Epidermal melanocyte (primary cell): ENCODE measurements around the gene FARP1.
"Not testable (repeated sequence)": the region's sequence is repeated elsewhere in the genome, so short reads cannot be mapped to it uniquely, and the experiment has no call there.

ENCODE experiments used
- DNase-seq: peaks from one replicate; pipeline ENCODE4 v3.0.0; 2011; ENCODE audit warnings: low spot score; ENCODE audit not compliant: insufficient read length

The FARP1 gene

GRCh38 chr13:98352226-98352625 lies 209.3 kb downstream of the FARP1 start:
- DNase-seq = no peak

GRCh38 chr13:98353750-98354149 lies 210.9 kb downstream of the FARP1 start:
- no peak for DNase-seq

DNA sequence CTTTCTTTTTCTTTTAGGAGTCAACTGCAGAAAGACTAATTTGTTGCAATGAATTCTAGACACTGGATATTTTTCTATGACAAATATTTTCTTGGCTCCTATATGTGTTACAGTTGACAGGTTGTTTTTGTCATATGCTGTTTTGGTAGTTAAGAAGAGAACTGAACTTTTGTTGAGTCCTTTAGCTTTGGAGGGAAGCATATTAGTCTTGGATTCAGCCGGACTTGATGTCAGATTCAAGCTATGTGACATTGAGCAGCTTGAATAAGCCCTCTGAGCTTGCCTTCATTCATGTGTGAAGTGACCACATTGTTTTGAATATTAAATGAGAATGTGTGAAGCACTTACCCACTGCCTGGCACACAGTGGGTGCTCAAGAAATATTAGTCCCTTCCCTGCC lies 216.0 kb downstream of the FARP1 start:
- no peak for DNase-seq

DNA sequence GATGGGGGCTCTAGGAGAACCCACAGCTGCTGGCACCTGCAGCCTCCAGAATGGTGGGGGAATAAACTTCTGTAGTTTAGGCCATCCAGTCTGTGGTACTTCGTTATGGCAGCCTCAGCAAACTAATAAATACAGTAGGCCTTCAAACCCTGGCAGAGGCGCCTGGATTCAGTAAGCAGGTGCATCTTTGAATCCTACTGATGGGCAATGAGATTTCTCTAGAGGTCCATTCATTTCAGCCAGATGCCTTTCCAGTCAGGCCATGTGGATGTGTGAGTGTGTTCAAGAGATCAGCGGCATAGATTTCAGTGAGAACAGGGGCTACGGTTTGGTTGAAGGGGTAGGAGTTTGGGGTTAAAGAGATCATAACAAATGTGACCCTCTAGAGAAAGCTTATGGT lies 217.7 kb downstream of the FARP1 start:
- DNase-seq = no peak

DNA sequence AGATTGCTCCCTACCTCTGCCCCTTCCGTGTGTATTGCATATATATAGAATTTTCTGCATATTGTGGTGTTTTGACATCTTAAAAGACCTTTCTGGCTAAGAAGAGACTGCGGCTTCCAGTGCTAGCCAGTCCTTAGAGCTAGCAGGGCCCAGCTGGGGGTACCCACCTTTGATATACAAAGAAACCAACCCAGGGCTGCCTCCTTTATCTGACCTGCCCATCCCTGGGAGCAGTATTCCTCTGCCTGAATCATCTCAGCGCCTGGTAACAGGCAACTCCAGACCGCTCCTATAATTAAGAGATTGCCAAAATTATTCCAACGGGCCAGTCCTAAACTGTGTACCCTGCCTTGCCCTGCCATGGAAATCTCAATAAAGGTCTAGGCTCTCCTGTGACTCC lies 220.4 kb downstream of the FARP1 start:
- DNase-seq = no peak

GRCh38 chr13:98364179-98364578 lies 221.3 kb downstream of the FARP1 start:
- DNase-seq = no peak

GRCh38 chr13:98364647-98365046 lies 221.8 kb downstream of the FARP1 start:
- DNase-seq = no peak

- no peak for DNase-seq
These were observed 222.4 kb downstream of the FARP1 start for GRCh38 chr13:98365302-98365701.

DNA sequence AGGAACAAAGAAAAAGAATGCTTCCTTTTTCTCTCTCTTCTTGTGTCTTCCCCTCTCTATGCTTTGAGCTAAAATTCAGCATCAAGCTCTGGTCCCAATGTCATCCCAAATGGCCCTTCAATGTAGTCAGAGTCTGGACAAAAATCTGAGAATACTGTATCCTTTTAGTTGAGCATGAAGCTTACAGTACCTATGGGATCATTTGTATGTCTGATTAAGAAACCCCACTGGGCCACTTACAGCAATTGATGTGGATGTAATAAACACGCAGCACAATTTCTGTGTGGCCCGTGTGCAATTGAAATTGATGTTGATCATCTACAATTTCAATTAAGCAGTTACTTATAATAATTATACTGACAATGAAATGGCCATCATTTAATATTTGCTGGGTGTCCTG lies 223.1 kb downstream of the FARP1 start:
- DNase-seq = no peak

- DNase-seq = no peak
These were observed 223.5 kb downstream of the FARP1 start for GRCh38 chr13:98366443-98366842.

DNA sequence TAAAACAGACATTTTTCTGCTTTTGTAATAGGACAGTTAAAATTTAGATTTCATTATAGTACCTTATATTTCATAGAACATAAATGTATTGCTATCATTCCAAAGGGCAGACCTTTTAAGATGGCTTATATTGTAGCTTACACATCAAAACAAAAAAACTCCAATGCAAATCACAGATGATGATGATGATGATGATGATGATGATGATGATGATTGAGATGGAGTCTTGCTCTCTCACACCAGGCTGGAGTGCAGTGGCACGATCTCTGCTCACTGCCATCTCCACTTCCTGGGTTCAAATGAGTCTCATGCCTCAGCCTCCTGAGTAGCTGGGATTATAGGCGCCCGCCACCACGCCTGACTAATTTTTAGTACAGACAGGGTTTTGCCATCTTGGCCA lies 224.1 kb downstream of the FARP1 start:
- DNase-seq = no peak

GRCh38 chr13:98368019-98368418 lies 225.1 kb downstream of the FARP1 start:
- DNase-seq = peak; percentile 27

DNA sequence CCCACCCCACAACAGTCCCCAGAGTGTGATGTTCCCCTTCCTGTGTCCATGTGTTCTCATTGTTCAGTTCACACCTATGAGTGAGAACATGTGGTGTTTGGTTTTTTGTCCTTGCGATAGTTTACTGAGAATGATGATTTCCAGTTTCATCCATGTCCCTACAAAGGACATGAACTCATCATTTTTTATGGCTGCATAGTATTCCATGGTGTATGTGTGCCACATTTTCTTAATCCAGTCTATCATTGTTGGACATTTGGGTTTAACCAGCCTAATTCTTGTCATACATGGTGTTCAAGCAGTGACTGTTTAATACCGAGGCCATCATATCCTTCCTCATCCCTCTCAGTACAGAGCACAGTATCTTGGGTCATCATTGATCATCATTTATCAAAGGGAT lies 226.6 kb downstream of the FARP1 start:
- DNase-seq = not testable (repeated sequence)

- no peak for DNase-seq
These were observed 227.4 kb downstream of the FARP1 start for GRCh38 chr13:98370261-98370660.

DNA sequence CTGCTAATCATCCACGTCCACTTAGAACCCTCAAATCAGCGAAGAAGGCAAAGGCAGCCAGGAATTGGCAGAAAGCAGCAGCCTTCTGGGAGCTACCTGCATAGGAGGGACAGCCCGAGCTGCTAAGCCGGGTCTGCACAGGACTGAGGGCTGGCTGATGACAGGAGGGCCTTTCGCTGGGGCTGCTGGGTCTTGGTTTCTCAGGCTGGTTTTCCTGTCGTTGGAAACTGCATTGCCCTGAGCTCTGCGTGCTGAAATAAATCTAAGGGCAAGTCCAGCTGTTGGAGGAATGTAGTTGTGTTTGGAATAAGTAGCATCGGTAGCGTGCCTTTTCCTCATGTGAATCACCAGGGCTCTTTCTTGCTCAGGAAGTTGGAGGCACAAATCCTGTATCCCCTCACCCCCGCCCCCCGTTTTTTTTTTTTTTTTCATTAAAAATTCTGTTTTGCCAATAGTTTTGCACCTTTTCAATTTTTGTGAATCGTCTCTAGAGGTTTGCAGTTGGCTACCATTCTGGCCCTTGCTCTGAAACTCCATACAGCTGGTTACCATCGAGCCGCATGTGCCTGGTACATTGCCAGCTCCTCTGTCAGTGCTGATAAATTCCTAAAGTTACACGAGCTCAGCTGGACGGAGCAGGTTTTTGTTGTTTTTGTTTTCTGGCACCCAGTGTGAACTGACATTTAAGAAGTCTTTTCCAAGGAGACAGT lies 228.1 kb downstream of the FARP1 start:
- peak; percentile 31 for DNase-seq

DNA sequence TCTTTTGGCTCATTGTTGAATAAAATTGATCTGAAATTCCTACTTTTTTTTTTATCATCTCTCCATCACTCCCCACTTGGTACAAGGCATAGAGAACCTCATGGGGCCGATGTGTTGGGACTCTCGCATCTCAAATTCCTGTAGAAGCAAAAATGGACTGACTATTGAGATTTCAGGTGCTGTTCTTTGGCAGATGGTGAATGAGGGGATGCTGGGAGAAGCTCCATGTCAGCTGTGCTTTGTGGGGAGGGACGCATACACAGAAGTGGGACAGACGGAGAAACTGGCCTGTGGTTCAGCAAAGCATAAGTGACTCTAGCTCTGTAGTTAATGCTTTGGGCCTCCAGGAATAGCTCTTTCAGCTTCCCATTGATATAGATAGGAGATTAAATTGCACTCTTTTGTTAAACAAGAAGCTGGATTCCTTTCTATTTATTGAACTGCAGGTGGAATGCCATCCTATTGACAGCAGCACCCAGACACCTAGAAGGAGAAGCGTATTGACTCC lies 228.7 kb downstream of the FARP1 start:
- no peak for DNase-seq

- DNase-seq = no peak
These were observed 230.0 kb downstream of the FARP1 start for GRCh38 chr13:98372876-98373275.

- no peak for DNase-seq
These were observed 231.9 kb downstream of the FARP1 start for GRCh38 chr13:98374750-98375149.

DNA sequence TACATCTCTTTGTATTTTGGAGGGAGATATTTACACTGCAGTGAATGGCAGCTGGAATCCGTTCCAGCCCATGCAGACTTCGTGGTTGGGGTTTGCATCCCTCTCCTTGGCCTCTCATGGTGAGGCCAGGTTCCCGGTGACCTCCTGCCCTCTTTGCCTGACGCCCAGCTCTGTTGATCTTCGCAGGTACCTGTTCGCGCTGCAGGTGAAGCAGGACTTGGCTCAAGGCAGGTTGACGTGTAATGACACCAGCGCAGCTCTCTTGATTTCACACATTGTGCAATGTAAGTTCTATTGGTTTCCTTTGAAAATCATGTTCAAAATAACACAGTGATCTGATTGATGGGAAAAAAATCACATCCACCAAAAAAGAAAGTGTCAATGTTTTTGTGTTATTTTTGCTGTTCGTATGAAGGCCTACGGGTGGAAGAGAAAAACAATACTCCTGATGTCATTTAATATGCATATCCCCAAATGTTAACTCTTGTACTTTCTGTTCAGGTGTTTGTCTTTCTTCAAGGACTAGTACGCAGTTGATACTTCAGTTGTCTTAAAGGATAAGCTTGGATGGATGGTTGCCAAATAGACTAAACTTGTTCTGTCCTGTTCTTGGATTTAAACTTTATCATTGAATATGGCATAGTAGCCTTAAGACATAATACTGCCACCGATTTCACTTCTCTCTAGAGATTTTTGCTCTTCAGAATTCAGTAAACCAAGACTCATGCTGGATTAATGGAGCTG lies 234.9 kb downstream of the FARP1 start:
- no peak for DNase-seq

DNA sequence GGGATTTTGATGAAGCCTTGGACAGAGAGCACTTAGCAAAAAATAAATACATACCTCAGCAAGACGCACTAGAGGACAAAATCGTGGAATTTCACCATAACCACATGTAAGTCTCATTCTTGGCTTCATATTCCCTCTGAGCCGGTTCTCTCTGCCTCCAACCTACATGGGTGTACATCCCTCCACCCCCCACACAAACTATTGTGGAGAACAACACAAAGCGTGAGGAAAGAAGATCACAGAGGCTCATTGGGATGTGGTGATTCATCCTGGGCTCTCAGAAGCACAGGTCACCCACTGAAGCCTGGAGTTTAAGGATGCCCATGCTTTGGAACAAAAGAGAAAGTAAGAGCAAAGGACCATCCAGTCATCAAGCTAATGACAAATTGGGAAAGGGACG lies 241.8 kb downstream of the FARP1 start:
- DNase-seq = no peak

DNA sequence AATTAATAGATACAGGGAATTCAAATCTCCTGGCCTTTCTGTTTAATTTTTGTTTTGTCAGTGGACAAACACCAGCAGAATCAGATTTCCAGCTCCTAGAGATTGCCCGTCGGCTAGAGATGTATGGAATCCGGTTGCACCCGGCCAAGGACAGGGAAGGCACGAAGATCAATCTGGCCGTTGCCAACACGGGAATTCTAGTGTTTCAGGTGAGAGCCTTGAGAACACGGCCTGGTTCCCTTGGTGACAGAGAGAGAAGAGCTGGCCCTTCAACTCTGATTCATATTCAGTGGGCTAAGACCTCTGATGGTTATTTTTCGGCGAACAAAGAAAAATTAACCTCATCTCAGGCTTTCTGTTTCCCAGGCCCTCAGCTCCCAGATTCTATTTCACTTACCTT lies 242.7 kb downstream of the FARP1 start:
- no peak for DNase-seq

DNA sequence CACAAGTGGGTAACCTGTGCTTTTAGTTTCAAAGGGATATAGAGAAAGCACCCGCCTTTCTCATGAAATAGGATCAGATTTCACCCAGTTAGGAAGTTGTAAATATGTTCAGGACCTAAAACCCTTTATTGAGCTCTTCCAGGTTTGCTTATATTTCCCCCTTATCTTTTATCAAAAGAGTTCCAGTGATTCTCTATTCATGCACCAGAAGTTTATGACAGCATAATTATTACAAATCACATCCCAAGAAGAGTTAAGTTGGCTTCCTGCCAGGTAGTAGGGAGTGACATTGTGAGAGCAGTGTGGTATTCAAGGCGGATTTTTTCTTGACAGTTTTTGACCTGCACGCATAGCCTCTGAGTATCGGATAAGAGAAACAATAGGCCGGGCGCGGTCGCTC lies 243.7 kb downstream of the FARP1 start:
- DNase-seq = no peak

DNA sequence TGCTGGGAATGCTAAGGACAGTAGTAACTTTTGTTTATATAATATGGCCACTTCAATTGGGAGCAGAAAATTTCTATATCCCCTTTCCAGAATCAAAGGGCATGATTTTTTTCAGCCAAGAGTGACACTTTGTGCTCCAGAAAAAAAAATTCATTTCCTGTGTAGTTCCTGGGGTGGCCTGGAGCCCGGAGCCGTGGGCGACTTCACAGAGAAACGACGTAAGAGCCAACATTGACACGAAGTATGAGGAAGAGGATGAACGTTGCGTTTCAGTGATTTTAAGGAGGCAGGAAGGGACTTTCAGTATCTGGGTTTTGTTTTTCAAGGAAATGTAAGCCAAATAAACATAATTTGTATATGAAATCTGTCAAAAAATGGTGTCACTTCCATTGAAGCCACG lies 246.4 kb downstream of the FARP1 start:
- DNase-seq = no peak
